GM23248 (cell line): ENCODE results near the gene ADM2. TPM values are rescaled to one million over a fixed set of nuclear protein-coding genes. Genes with fewer than 3 reads are reported as not detected.
A peak's percentile ranks its signal among the peaks of the same experiment; 100 is the strongest.

Source experiments
- DNase-seq: peaks from one replicate; pipeline ENCODE4 v3.0.0-alpha.2; 2015
- H2AFZ ChIP-seq: fragments of 200-600 bp; sonication (generic); 2 replicates; pipeline ENCODE4 v1.6.1; 2016; ENCODE audit warnings: antibody characterized with exemption
- H3F3A ChIP-seq: fragments of 200-600 bp; sonication (generic); 2 replicates; pipeline ENCODE4 v1.6.1; 2016; ENCODE audit warnings: mild to moderate bottlenecking, antibody characterized with exemption, mixed run types; ENCODE audit not compliant: insufficient read depth
- H3K27ac ChIP-seq: fragments of 200-600 bp; sonication (generic); 2 replicates; pipeline ENCODE4 v1.5.1; 2016; ENCODE audit warnings: mild to moderate bottlenecking
- H3K27me3 ChIP-seq: fragments of 200-600 bp; sonication (generic); replicated peaks from 2 replicates; pipeline ENCODE4 v1.6.1; 2016; ENCODE audit warnings: mild to moderate bottlenecking; ENCODE audit not compliant: insufficient read depth
- H3K36me3 ChIP-seq: fragments of 200-600 bp; sonication (generic); 2 replicates; pipeline ENCODE4 v1.6.1; 2016; ENCODE audit warnings: low read depth, mild to moderate bottlenecking
- H3K4me1 ChIP-seq: fragments of 200-600 bp; sonication (generic); 2 replicates; pipeline ENCODE4 v1.6.1; 2016; ENCODE audit warnings: mild to moderate bottlenecking; ENCODE audit not compliant: insufficient read depth
- H3K4me2 ChIP-seq: fragments of 200-600 bp; sonication (generic); one replicate; pipeline ENCODE4 v1.6.1; 2016; ENCODE audit warnings: mild to moderate bottlenecking; ENCODE audit not compliant: unreplicated experiment
- H3K4me3 ChIP-seq: fragments of 200-600 bp; sonication (generic); 2 replicates; pipeline ENCODE4 v1.5.1; 2016; ENCODE audit warnings: mild to moderate bottlenecking
- H3K79me2 ChIP-seq: fragments of 200-600 bp; sonication (generic); 2 replicates; pipeline ENCODE4 v1.6.1; 2016; ENCODE audit warnings: mild to moderate bottlenecking; ENCODE audit not compliant: insufficient read depth
- H3K9ac ChIP-seq: fragments of 200-600 bp; sonication (generic); 2 replicates; pipeline ENCODE4 v1.6.1; 2016; ENCODE audit warnings: mild to moderate bottlenecking
- H3K9me2 ChIP-seq: fragments of 200-600 bp; sonication (generic); 2 replicates; pipeline ENCODE4 v1.6.1; 2016; ENCODE audit warnings: mixed run types, mild to moderate bottlenecking, moderate library complexity; ENCODE audit not compliant: insufficient read depth
- H3K9me3 ChIP-seq: fragments of 200-600 bp; sonication (generic); one replicate; pipeline ENCODE4 v1.6.1; 2017; ENCODE audit warnings: low read depth
- H4K20me1 ChIP-seq: fragments of 200-600 bp; sonication (generic); 2 replicates; pipeline ENCODE4 v1.6.0; 2016; ENCODE audit not compliant: insufficient read depth
- EZH2 ChIP-seq: fragments of 200-600 bp; sonication (generic); IDR thresholded peaks from 2 replicates; pipeline ENCODE4 v1.6.1; 2018; ENCODE audit warnings: antibody characterized with exemption, mild to moderate bottlenecking; ENCODE audit not compliant: insufficient read depth, poor library complexity, severe bottlenecking
- EZH2phosphoT487 ChIP-seq: fragments of 200-600 bp; sonication (generic); IDR thresholded peaks from 2 replicates; pipeline ENCODE4 v1.6.1; 2018; ENCODE audit warnings: antibody characterized with exemption, moderate library complexity, mild to moderate bottlenecking, low read depth; ENCODE audit not compliant: insufficient read depth
- WGBS, 2 experiments: methylation state at CpG; one replicate each; pipeline ENCODE4 v1.1.6; 2015 to 2017; ENCODE audit warnings: low lambda C conversion rate in 2 of 2, low coverage in 1 of 2; ENCODE audit errors: missing lambda C conversion rate in 2 of 2; 5-methylcytosine and 5-hydroxymethylcytosine counted together
- in situ Hi-C: fragments of 300-500 bp; cut with MboI; formaldehyde crosslinking; loops from 2 replicates; pipeline ENCODE4 v1.15.0; 2020
- polyA plus RNA-seq: library from polyadenylated mRNA; unstranded; fragments of >200 nt; fragmentation: Nextera tagmentation; extraction: Ambion mirVana; gene quantifications from 2 replicates; pipeline ENCODE4 v1.2.1, GENCODE V29; 2016
- total RNA-seq: library from RNA; depleted of rRNA; stranded (reverse); fragments of >200 nt; shearing (Covaris generic); gene quantifications from 2 replicates; pipeline ENCODE4 v1.2.3, GENCODE V29; 2014

Gene ADM2
- total and polyA plus RNA-seq, 2 experiments from 2014 or later = 11.6 to 15.2 TPM

DNA sequence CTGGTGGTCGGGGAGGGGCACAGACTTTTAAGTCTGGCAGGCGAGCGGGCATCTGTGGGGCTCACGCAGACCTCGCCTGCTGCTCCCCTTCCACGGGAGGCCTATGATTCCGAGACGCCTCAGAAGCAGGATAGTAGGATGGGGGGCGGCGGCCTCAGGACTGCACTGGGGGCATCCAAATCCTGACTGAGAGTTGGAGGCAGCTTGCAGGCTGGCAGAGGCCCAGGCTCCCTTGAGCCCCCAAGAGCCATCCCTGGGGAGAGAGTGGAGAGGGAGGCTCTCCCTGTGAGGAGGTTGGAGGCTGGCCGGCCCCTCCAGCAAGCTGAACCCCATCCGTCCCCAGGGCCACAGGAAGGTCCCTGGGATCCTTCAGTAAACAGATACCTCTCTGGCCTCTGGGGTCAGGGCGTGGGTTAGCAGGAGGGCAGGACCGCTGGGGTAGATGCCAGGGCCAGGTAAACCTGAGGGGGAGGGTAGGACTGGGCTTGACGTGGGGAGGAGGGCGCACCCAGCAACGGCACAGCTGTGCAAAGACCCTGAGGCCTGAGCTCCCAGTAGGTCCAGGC, 39.8 kb upstream of the ADM2 start:
- no peak for DNase-seq
- Histone ChIP-seq H3K9ac (no peak overlapping the region), H3K27ac (no peak overlapping the region), H3K79me2 (no peaks in the 10 kb centered on the region), H3K4me1 (no peaks in the 10 kb centered on the region), H3K27me3 (no peaks in the 10 kb centered on the region), H3K4me2 (no peak overlapping the region), H3K9me2 (no peaks in the 10 kb centered on the region), H3K9me3 (no peaks in the 10 kb centered on the region), H3K4me3 (no peak overlapping the region), H3K36me3 (no peaks in the 10 kb centered on the region), H4K20me1 (no peaks in the 10 kb centered on the region), H2AFZ (no peak overlapping the region), H3F3A (no peaks in the 10 kb centered on the region)
- in situ Hi-C loops = no loop called here
- 83 to 84% methylated on average over 13 to 16 of the region's 17 CpGs for WGBS, 2 experiments
- TF ChIP-seq EZH2phosphoT487 = no peak
- TF ChIP-seq EZH2 = no peak

DNA sequence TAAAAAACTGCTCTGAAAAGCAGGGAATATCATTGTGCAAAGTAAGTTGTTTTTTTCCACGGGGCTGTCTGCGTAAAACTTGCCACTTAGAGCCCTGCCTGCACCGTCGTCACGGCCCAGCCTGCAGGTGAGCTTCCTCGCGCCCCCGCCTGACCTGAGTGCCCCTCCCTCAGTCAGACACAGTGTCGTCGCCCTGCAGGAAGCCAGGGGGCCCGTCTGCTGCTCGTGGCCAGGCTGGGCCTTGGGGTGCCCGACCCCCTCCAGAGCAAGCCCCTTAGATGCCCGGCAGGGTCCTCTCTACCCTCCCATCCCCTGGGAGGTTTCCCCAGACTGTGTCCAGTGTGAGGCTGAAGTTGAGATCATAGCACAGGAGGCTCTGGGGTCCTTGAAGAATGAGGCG, 38.1 kb upstream of the ADM2 start:
- H3K79me2 ChIP-seq = no peaks in the 10 kb centered on the region
- 77 to 81% methylated on average over 15 of the region's 15 CpGs for WGBS, 2 experiments
- H3K4me2 ChIP-seq = no peak overlapping the region
- no peaks in the 10 kb centered on the region for H3K9me2 ChIP-seq
- TF ChIP-seq EZH2 = no peak
- no peak for DNase-seq
- H3K27ac ChIP-seq = no peak overlapping the region
- no peaks in the 10 kb centered on the region for H3K4me1 ChIP-seq
- in situ Hi-C loops = no loop called here
- no peak overlapping the region for H3K9ac ChIP-seq
- no peak overlapping the region for H2AFZ ChIP-seq
- H3K4me3 ChIP-seq = no peak overlapping the region
- no peaks in the 10 kb centered on the region for H4K20me1 ChIP-seq
- H3K27me3 ChIP-seq = no peaks in the 10 kb centered on the region
- H3K36me3 ChIP-seq = no peaks in the 10 kb centered on the region
- no peaks in the 10 kb centered on the region for H3F3A ChIP-seq
- no peaks in the 10 kb centered on the region for H3K9me3 ChIP-seq

DNA sequence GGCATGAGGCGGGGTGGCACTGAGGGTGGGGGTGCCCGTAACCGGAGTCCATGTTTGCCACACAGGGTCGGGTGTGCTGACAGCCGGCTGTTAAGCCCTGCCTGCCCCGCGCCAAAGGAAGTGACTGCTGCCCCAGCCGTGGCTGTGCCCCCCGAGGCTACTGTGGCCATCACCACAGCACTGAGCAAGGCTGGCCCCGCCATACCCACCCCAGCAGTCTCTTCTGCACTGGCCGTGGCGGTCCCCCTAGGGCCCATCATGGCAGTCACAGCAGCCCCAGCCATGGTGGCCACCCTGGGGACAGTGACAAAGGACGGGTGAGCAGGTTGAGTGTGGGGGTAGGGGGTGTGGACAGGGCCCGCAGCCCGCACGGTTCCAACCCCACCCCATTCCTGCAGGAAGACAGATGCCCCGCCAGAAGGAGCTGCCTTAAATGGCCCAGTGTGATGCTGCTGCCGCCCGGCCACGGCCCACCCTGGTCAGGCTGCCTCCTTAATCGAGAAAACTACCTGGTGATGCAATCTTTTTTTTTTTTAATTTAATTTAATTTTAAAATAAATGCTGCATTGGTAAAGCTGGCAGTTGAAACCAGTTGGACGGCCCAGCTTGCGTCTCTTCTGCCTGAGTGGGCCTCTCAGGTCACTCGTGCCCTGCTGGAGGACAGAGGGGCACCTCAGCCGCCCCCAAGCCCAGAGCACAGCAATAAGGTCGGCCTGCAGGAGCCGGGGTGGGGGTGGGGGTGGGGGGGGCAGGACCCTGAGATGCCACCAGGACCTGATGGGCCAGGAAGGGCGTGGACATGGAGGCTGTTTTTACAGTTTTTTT, 37.3 kb upstream of the ADM2 start:
- no peak for TF ChIP-seq EZH2phosphoT487
- TF ChIP-seq EZH2 = no peak
- H3K4me1 ChIP-seq = no peaks in the 10 kb centered on the region
- no peak overlapping the region for H3K4me2 ChIP-seq
- no peaks in the 10 kb centered on the region for H3K27me3 ChIP-seq
- no peaks in the 10 kb centered on the region for H4K20me1 ChIP-seq
- H3K27ac ChIP-seq = peak overlapping the region; percentile 8; the same call in 1 of the 2 replicates
- peak; percentile 21 for DNase-seq
- no peaks in the 10 kb centered on the region for H3K9me3 ChIP-seq
- in situ Hi-C loops = no loop called here
- no peak overlapping the region for H2AFZ ChIP-seq
- H3K9ac ChIP-seq = no peak overlapping the region
- no peaks in the 10 kb centered on the region for H3K9me2 ChIP-seq
- no peak overlapping the region for H3K4me3 ChIP-seq
- no peaks in the 10 kb centered on the region; the same call in 1 of the 2 replicates for H3F3A ChIP-seq
- no peaks in the 10 kb centered on the region for H3K36me3 ChIP-seq
- 64 to 70% methylated on average over 28 of the region's 28 CpGs for WGBS, 2 experiments
- H3K79me2 ChIP-seq = no peaks in the 10 kb centered on the region

DNA sequence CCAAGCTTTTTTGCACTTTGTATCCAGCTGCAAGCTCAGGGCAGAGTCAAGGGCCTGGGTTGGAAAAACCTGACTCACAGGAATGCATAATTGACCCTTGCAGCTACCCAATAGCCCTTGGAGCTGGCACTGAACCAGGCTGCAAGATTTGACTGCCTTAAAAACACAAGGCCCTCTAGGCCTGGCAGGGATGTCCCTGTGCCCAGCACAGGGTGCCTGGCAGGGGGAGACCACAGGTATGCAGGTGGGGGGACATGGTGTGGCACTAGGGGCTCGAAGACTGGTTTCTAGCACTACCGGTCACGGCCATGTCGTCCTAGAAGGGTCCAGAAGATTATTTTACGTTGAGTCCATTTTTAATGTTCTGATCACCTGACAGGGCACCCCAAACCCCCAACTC, 36.7 kb upstream of the ADM2 start:
- Histone ChIP-seq H3K4me3 (no peak overlapping the region), H3K9me2 (no peaks in the 10 kb centered on the region), H3K79me2 (no peaks in the 10 kb centered on the region), H3K4me2 (no peak overlapping the region), H3K4me1 (no peaks in the 10 kb centered on the region), H3K27ac (peak overlapping the region; percentile 51), H3F3A (no peaks in the 10 kb centered on the region; the same call in 1 of the 2 replicates), H2AFZ (no peak overlapping the region), H3K9me3 (no peaks in the 10 kb centered on the region), H4K20me1 (no peaks in the 10 kb centered on the region), H3K27me3 (no peaks in the 10 kb centered on the region), H3K9ac (no peak overlapping the region), H3K36me3 (no peaks in the 10 kb centered on the region)
- DNase-seq = peak; percentile 86
- TF ChIP-seq EZH2phosphoT487 = no peak
- TF ChIP-seq EZH2 = no peak
- in situ Hi-C loops = no loop called here
- WGBS, 2 experiments = 66 to 80% methylated on average over 5 of the region's 5 CpGs
